Left cardiac atrium (tissue), 4 donors: ENCODE data around the gene GPRASP2. TPM values are rescaled to one million over a fixed set of nuclear protein-coding genes. Genes with fewer than 3 reads are reported as not detected.
"Not testable (repeated sequence)": the region's sequence is repeated elsewhere in the genome, so short reads cannot be mapped to it uniquely, and the experiment has no call there.

Experiments
- ATAC-seq, 2 donors: fragments of 200-7000 bp; cut with Tn5 transposase; one replicate each; pipeline ENCODE4 v1.9.1; 2020; ENCODE audit warnings: mild to moderate bottlenecking in 2 of 2, moderate library complexity in 2 of 2
- DNase-seq: peaks from one replicate; pipeline ENCODE4 v3.0.0-alpha.2; 2020
- intact Hi-C, 2 donors: fragments of 100-400 bp; cut with DNase I; formaldehyde crosslinking; loops; one replicate each; pipeline versions ENCODE4 v1.14.1 to v1.15.1; 2022 to 2023
- long read RNA-seq: library from polyadenylated mRNA; unstranded; transcript quantifications from one replicate; pipeline ENCODE4 v2.0.0, GENCODE V29; 2021
- total RNA-seq, 2 donors: library from RNA; stranded (reverse); fragmentation: NEBNext Ultra II Directional; extraction: Animal tissue kit (Norgen Biotek cat#: 25700); gene quantifications; one replicate each; pipeline ENCODE4 v1.2.1, GENCODE V29; 2021
- donor health status: DM: no; HTN: yes; CAD: no.
- donor health status: DM: no; HTN: yes; CAD: no; lungs with severe emphysema.
- donor health status: DM: yes; HTN: yes; CAD: no.
- donor health status: Dilated cardiomyopathy.

GPRASP2 gene
- total RNA-seq: 10 to 100 TPM; 15.3 to 17.9 TPM
- long read RNA-seq, transcript GPRASP2-202 (5 exons, 581 nt): major isoform, 15 of 20 reads
- long read RNA-seq, partial matches to known transcripts: 1 of 20 reads
- long read RNA-seq, other reads (novel, unspliced or antisense): 2 of 20 reads

GRCh38 chrX:102712216-102712966 is at the start of gene GPRASP2:
GPRASP2 (plus strand) TSS chrX:102712448; CDS start chrX:102714870, 2,422 bp downstream.
- DNase-seq (peak; percentile 69), ATAC-seq (peak; percentile 89 to 93)
- intact Hi-C loops: no loop called here

- ATAC-seq, DNase-seq, intact Hi-C loops: not testable (repeated sequence)
These were observed 48.4 kb upstream of the GPRASP2 start for GRCh38 chrX:102663820-102664219.

DNA sequence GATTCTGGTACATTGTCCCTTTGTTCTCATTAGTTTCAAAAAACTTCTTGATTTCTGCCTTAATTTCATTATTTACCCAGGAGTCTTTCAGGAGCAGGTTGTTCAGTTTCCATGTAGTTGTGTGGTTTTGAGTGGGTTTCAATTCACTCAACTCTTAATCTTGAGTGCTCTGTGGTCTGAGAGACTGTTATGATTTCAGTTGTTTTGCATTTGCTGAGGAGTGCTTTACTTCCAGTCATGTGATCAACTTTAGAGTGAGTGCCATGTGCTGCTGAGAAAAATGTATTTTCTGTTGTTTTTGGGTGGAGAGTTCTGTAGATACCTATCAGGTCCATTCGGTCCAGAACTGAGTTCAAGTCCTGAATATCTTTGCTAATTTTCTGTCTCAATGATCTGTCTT is 45.2 kb upstream of the GPRASP2 start:
- intact Hi-C loops, ATAC-seq, DNase-seq: not testable (repeated sequence)

DNA sequence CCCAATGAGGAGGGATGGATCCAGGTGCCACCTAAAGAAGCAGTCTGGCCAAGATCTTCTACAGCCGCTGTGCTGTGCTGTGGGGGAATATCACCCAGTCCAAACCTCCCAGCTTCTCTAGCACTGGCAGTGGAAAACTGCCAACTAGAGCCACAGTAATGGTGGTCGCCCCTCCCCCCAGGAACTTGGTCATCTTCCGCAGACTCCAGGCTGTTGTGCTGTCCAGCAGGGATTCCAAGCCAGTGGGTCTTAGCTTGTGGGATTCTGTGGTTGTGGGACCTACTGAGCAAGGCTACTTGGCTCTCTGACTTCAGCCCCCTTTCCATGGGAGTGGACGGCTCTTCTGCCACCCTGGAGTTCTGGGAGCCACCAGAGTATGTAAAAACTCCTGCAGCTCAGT is 42.7 kb upstream of the GPRASP2 start:
- ATAC-seq (no peak), DNase-seq (no peak)
- intact Hi-C loops: no loop called here

GRCh38 chrX:102672856-102673255 is 39.4 kb upstream of the GPRASP2 start:
- DNase-seq: no peak
- ATAC-seq: peak; percentile 38 to 55
- intact Hi-C loops: no loop called here

GRCh38 chrX:102677479-102677878 is 34.8 kb upstream of the GPRASP2 start:
- intact Hi-C loops, DNase-seq, ATAC-seq: not testable (repeated sequence)

DNA sequence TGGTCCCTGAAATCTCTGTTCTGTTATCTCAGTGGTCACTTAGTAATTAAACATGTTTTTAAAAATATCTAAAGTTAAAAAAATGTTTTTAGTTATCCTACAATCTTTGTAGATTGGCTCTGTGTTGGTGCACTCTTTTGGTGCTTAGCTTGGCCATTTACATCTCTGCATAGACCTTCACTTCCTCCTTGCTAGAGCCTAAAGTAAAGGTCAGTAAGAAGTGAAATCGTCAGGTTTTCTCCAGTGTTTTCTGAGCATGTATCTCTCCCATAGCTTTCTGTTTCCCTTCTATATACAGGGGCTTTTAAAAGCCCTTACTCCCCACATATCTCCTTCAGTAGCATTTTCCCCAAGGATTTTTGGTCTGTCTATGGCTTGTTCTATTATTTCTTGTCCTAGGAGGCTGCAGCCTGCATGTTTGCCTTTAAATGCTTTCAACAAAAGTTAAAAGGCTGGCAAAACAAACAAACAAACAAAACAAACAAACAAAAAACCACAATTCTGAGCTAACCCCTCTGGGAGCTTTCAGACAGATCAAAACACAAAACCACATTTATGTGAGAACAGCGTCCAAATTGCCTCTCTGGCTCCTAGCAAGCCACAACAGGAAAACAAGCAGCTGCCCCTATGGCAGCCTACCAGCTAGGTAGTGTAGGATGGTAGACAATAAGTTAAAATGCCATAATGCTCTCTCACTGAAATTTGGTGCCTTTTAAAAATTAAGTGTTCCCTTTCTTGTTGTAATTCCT is 27.3 kb upstream of the GPRASP2 start:
- no peak for ATAC-seq
- no peak for DNase-seq
- intact Hi-C loops: no loop called here

GRCh38 chrX:102694749-102695148 is 17.5 kb upstream of the GPRASP2 start:
- DNase-seq (no peak), ATAC-seq (no peak)
- intact Hi-C loops: no loop called here

DNA sequence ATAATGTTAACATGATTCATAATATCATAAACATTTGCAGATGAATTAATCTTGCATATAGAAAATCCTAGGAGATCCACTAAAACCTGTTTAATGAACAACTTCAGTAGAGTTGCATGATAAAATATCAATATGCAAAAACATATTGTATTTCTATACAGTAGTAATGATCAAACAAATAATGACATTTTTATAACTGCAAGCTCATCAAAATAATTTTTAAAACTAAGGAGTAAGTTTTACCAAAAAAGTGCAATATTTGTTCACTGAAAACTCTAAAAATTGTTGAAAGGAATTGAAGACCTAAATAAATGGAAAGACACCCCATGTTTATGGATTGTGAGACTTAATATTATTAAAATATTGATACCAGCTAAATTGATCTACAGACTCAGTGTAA is 15.9 kb upstream of the GPRASP2 start:
- ATAC-seq (no peak), DNase-seq (no peak)
- intact Hi-C loops: no loop called here

GRCh38 chrX:102697494-102697893 is 14.8 kb upstream of the GPRASP2 start:
- DNase-seq (no peak), ATAC-seq (no peak)
- intact Hi-C loops: no loop called here

DNA sequence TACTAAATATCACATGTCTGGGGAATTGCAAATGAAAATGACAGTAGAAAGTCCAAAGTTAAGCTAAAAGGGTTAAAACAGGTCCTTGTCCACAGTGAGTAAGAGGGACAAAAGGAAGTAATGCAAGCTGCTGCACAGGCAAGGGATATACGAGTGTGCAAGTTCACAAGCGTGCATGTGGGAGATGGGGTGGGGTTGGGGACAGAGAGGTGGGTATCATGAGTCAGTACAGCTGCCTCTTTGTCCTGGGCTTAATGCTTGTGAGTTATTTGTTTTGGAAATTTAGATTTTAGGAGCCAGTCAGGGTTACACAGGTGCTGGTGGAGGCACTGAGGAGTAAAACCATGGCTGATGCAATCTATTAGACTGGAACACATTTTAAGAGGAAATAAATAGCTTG is 3.3 kb upstream of the GPRASP2 start:
- intact Hi-C loops: no loop called here
- ATAC-seq (no peak), DNase-seq (no peak)

DNA sequence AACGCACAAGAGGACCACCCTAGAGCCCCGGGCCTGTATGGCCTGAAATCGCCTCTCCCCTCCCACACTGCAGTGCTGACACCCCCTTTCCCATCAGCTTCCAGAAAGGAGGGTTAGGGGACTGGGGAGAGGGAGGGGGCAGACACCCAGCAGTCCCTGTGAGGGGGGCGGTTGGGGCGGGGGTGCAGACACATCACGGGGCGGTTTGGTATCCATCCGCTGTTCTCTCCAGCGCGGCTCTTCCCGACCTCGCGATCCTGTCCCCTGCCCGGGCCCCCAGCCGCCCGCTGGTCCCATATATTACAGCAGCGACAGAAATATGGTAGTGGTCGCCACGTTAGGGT is 404 bp upstream of the GPRASP2 start:
- DNase-seq (no peak), ATAC-seq (no peak)
- intact Hi-C loops: no loop called here

DNA sequence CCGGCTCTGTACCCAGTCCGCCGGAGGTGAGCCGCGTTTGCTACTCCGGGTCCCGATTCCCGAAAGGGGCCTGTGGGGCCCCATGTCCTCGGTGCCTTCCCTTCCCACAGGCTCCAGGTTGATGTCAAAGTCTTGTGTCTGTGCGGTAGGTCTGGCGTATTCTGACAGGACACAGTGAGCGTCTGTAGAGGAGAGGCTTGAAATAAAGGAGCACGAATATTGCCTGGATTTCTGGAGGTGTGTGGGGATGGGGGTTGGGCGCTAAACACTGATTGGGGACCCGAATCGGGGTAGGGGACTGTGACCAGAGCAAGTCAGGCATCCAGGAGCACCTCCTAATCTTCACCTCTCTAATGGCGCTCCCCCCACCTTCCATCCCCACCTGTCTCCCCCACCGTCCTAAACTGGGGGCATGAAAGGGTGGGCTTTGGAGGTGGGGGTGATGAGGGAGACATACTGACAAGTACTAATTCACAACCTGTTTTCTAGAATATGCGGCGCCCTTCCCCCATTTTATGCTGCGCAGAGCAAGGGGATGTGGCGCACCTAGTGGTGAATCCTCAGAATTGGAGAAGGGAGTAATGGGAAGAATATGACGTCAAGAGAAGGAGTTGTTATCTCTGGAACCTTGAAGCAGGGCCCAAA is 855 bp downstream of the GPRASP2 start:
- intact Hi-C loops: no loop called here
- ATAC-seq: peak; percentile 74 to 88
- peak; percentile 58 for DNase-seq

GRCh38 chrX:102714994-102715393 is 2.7 kb downstream of the GPRASP2 start:
- ATAC-seq (no peak), DNase-seq (no peak)
- intact Hi-C loops: no loop called here

- DNase-seq: no peak
- intact Hi-C loops: no loop called here
- no peak for ATAC-seq
These were observed 3.7 kb downstream of the GPRASP2 start for GRCh38 chrX:102715967-102716366.

- intact Hi-C loops: no loop called here
- peak; percentile 96 to 97 for ATAC-seq
- DNase-seq: peak; percentile 78
These were observed 8.3 kb downstream of the GPRASP2 start, which contains the start of gene GPRASP3 for GRCh38 chrX:102720237-102721168. GPRASP3 (plus strand) TSS chrX:102720743; CDS start chrX:102748996, 28,253 bp downstream.

- DNase-seq, intact Hi-C loops: not testable (repeated sequence)
- ATAC-seq: peak in 1 of 2 donors; percentile 12
These were observed 8.9 kb downstream of the GPRASP2 start for GRCh38 chrX:102721169-102721506.

GRCh38 chrX:102723456-102723855 is 11.2 kb downstream of the GPRASP2 start:
- DNase-seq (no peak), ATAC-seq (no peak)
- intact Hi-C loops: no loop called here

DNA sequence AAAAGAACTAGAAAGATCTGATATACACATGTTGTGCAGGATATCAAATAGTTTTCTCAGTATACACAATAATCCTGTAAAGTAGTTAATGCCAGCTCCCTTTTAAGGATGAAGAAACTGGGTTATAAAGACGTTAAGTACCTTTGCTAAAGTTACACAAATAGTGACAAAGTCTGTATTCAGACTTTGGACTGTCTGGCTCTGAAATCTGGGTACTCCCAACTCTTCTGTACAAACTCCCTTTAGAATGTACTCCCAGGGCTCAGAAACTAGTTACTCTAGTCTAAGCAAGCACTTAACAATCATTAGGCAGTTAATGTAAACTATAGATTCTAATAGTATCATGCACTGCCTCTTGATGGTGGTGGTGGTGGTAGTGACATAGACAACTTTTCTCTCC is 15.5 kb downstream of the GPRASP2 start:
- intact Hi-C loops: no loop called here
- DNase-seq (no peak), ATAC-seq (no peak)
